LHCN-M2 (cell line): ENCODE results near the gene OCLN. TPM values are rescaled to one million over a fixed set of nuclear protein-coding genes. Genes with fewer than 3 reads are reported as not detected.

Experiments
- total RNA-seq: library from RNA; depleted of rRNA; stranded (reverse); fragments of >200 nt; gene quantifications from 2 replicates; pipeline ENCODE4 v1.2.3, GENCODE V29; 2014; rRNA removed

The OCLN gene
- total RNA-seq, 1 experiment from 2014 or later = 0.06 TPM

Other genes starting within 250 kb of the OCLN start
- gene CCDC125, start 160.0 kb upstream of the OCLN start, total RNA-seq = 0.83 and 1.1 TPM in 2 replicates
- 24.1 and 43.7 TPM in 2 replicates for gene AK6, start 123.3 kb upstream of the OCLN start, total RNA-seq
- 75.7 and 84.4 TPM in 2 replicates for gene TAF9, start 123.3 kb upstream of the OCLN start, total RNA-seq
- 21.7 and 24.7 TPM in 2 replicates for gene RAD17, start 123.0 kb upstream of the OCLN start, total RNA-seq
- gene MARVELD2, start 77.7 kb upstream of the OCLN start, total RNA-seq = 0.26 TPM in 1 of 2 replicates, not detected in the other
- 27.1 and 30.5 TPM in 2 replicates for gene GTF2H2C, start 67.4 kb downstream of the OCLN start, total RNA-seq